Muscle layer of duodenum (tissue), 2 donors: ENCODE results near the gene SCGB1D2.
A peak's percentile ranks its signal among the peaks of the same experiment; 100 is the strongest.

ENCODE experiments used
- H3K27ac ChIP-seq: one replicate; pipeline ENCODE4 v1.7.0; 2013; ENCODE audit warnings: mild to moderate bottlenecking, low read length
- H3K27me3 ChIP-seq: one replicate; pipeline ENCODE4 v1.7.0; 2013; ENCODE audit warnings: low read depth, mild to moderate bottlenecking, control low read depth, low read length
- H3K36me3 ChIP-seq, 2 donors: one replicate each; pipeline ENCODE4 v1.7.0; 2013; ENCODE audit warnings: low read length in 2 of 2, control low read depth in 1 of 2, mild to moderate bottlenecking in 1 of 2; ENCODE audit not compliant: insufficient read depth in 2 of 2, control insufficient read depth in 1 of 2
- H3K4me1 ChIP-seq, 2 donors: one replicate each; pipeline ENCODE4 v1.7.0; 2013; ENCODE audit warnings: low read length in 2 of 2, mild to moderate bottlenecking in 2 of 2, control low read depth in 1 of 2, moderate library complexity in 1 of 2; ENCODE audit not compliant: insufficient read depth in 2 of 2, control insufficient read depth in 1 of 2
- H3K4me3 ChIP-seq, 2 donors: one replicate each; pipeline ENCODE4 v1.7.0; 2013; ENCODE audit warnings: low read length in 2 of 2, low read depth in 1 of 2, mild to moderate bottlenecking in 1 of 2
- H3K9me3 ChIP-seq, 2 donors: one replicate each; pipeline ENCODE4 v1.7.0; 2013; ENCODE audit warnings: low read length in 2 of 2, control low read depth in 1 of 2, mild to moderate bottlenecking in 1 of 2; ENCODE audit not compliant: control insufficient read depth in 1 of 2
- donor health status: healthy.

Gene SCGB1D2

GRCh38 chr11:62221498-62221897 lies 20.5 kb upstream of the SCGB1D2 start:
- H3K4me3 ChIP-seq, result no peak overlapping the region

GRCh38 chr11:62223095-62223494 lies 18.9 kb upstream of the SCGB1D2 start:
- Histone ChIP-seq H3K36me3 (no peaks in the 10 kb centered on the region), H3K4me3 (peak overlapping the region in 1 of 2 donors; percentile 32), H3K27me3 (no peaks in the 10 kb centered on the region), H3K4me1 (no peaks in the 10 kb centered on the region), H3K9me3 (peaks cover 15 to 23% of the 10 kb centered on the region in 2 donors), H3K27ac (no peak overlapping the region)

More at GRCh38 chr11:62221498-62221897, 20.5 kb upstream of the SCGB1D2 start:
- Histone ChIP-seq H3K4me1 (no peaks in the 10 kb centered on the region), H3K9me3 (peaks cover 15 to 23% of the 10 kb centered on the region in 2 donors), H3K27me3 (no peaks in the 10 kb centered on the region), H3K27ac (no peak overlapping the region), H3K36me3 (no peaks in the 10 kb centered on the region)

GRCh38 chr11:62233730-62234129 lies 8.3 kb upstream of the SCGB1D2 start:
- no peak overlapping the region for H3K4me3 ChIP-seq
- H3K9me3 ChIP-seq, result no peaks in the 10 kb centered on the region
- no peak overlapping the region for H3K27ac ChIP-seq
- no peaks in the 10 kb centered on the region for H3K4me1 ChIP-seq
- no peaks in the 10 kb centered on the region for H3K27me3 ChIP-seq
- no peaks in the 10 kb centered on the region for H3K36me3 ChIP-seq

GRCh38 chr11:62236187-62236586 lies 5.9 kb upstream of the SCGB1D2 start:
- H3K4me1 ChIP-seq, result no peaks in the 10 kb centered on the region
- no peak overlapping the region for H3K4me3 ChIP-seq
- no peaks in the 10 kb centered on the region for H3K36me3 ChIP-seq
- H3K9me3 ChIP-seq, result no peaks in the 10 kb centered on the region
- no peaks in the 10 kb centered on the region for H3K27me3 ChIP-seq
- no peak overlapping the region for H3K27ac ChIP-seq

- Histone ChIP-seq H3K27ac (no peak overlapping the region), H3K9me3 (no peaks in the 10 kb centered on the region), H3K4me1 (no peaks in the 10 kb centered on the region), H3K36me3 (no peaks in the 10 kb centered on the region), H3K27me3 (no peaks in the 10 kb centered on the region), H3K4me3 (no peak overlapping the region)
Observed at GRCh38 chr11:62237499-62237898, 4.5 kb upstream of the SCGB1D2 start.

- Histone ChIP-seq H3K4me1 (no peaks in the 10 kb centered on the region), H3K27me3 (no peaks in the 10 kb centered on the region), H3K9me3 (no peaks in the 10 kb centered on the region), H3K27ac (no peak overlapping the region), H3K4me3 (no peak overlapping the region), H3K36me3 (no peaks in the 10 kb centered on the region)
Observed at GRCh38 chr11:62238151-62238550, 3.9 kb upstream of the SCGB1D2 start.

- Histone ChIP-seq H3K36me3 (no peaks in the 10 kb centered on the region), H3K27ac (no peak overlapping the region), H3K9me3 (no peaks in the 10 kb centered on the region), H3K4me1 (no peaks in the 10 kb centered on the region), H3K4me3 (no peak overlapping the region), H3K27me3 (no peaks in the 10 kb centered on the region)
Observed at GRCh38 chr11:62241095-62241494, 944 bp upstream of the SCGB1D2 start.

GRCh38 chr11:62245271-62245753 lies 3.3 kb downstream of the SCGB1D2 start:
- peaks cover under 1 to 10% of the 10 kb centered on the region in 2 donors for H3K9me3 ChIP-seq
- H3K36me3 ChIP-seq, result no peaks in the 10 kb centered on the region
- H3K27ac ChIP-seq, result no peak overlapping the region
- H3K4me3 ChIP-seq, result no peak overlapping the region
- H3K27me3 ChIP-seq, result peaks cover 4% of the 10 kb centered on the region
- H3K4me1 ChIP-seq, result no peaks in the 10 kb centered on the region

- no peaks in the 10 kb centered on the region for H3K36me3 ChIP-seq
- H3K4me1 ChIP-seq, result no peaks in the 10 kb centered on the region
- no peak overlapping the region for H3K4me3 ChIP-seq
- no peak overlapping the region for H3K27ac ChIP-seq
- H3K9me3 ChIP-seq, result peaks cover 26 to 44% of the 10 kb centered on the region in 2 donors
- H3K27me3 ChIP-seq, result peaks cover 2% of the 10 kb centered on the region
Observed at GRCh38 chr11:62251698-62252097, 9.7 kb downstream of the SCGB1D2 start.

GRCh38 chr11:62253999-62254542 lies 12.0 kb downstream of the SCGB1D2 start:
- Histone ChIP-seq H3K4me3 (no peak overlapping the region), H3K9me3 (peaks cover 26 to 44% of the 10 kb centered on the region in 2 donors), H3K27ac (no peak overlapping the region), H3K36me3 (no peaks in the 10 kb centered on the region), H3K27me3 (no peaks in the 10 kb centered on the region), H3K4me1 (no peaks in the 10 kb centered on the region)

GRCh38 chr11:62256281-62256680 lies 14.2 kb downstream of the SCGB1D2 start:
- no peak overlapping the region for H3K4me3 ChIP-seq
- H3K9me3 ChIP-seq, result peaks cover 17 to 26% of the 10 kb centered on the region in 2 donors
- H3K27me3 ChIP-seq, result no peaks in the 10 kb centered on the region
- no peaks in the 10 kb centered on the region for H3K4me1 ChIP-seq
- no peaks in the 10 kb centered on the region for H3K36me3 ChIP-seq
- H3K27ac ChIP-seq, result no peak overlapping the region
